ENCODE data around the gene LCNL1.

LCNL1 gene

GRCh38 chr9:136958473-136958872 lies 24.3 kb upstream of the LCNL1 start:
- FAIRE-seq (no peak), DNase-seq (ENCODE audit: insufficient read length, low spot score) (no peak)
- TF ChIP-seq, protein P1, sequence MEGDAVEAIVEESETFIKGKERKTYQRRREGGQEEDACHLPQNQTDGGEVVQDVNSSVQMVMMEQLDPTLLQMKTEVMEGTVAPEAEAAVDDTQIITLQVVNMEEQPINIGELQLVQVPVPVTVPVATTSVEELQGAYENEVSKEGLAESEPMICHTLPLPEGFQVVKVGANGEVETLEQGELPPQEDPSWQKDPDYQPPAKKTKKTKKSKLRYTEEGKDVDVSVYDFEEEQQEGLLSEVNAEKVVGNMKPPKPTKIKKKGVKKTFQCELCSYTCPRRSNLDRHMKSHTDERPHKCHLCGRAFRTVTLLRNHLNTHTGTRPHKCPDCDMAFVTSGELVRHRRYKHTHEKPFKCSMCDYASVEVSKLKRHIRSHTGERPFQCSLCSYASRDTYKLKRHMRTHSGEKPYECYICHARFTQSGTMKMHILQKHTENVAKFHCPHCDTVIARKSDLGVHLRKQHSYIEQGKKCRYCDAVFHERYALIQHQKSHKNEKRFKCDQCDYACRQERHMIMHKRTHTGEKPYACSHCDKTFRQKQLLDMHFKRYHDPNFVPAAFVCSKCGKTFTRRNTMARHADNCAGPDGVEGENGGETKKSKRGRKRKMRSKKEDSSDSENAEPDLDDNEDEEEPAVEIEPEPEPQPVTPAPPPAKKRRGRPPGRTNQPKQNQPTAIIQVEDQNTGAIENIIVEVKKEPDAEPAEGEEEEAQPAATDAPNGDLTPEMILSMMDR (IDR thresholded peaks at IDR 0.05; ENCODE audit: insufficient read depth, missing control alignments): no peak

GRCh38 chr9:136958898-136959850 lies 23.6 kb upstream of the LCNL1 start:
- DNase-seq (ENCODE audit: insufficient read length, low spot score) (no peak), FAIRE-seq (no peak)

DNA sequence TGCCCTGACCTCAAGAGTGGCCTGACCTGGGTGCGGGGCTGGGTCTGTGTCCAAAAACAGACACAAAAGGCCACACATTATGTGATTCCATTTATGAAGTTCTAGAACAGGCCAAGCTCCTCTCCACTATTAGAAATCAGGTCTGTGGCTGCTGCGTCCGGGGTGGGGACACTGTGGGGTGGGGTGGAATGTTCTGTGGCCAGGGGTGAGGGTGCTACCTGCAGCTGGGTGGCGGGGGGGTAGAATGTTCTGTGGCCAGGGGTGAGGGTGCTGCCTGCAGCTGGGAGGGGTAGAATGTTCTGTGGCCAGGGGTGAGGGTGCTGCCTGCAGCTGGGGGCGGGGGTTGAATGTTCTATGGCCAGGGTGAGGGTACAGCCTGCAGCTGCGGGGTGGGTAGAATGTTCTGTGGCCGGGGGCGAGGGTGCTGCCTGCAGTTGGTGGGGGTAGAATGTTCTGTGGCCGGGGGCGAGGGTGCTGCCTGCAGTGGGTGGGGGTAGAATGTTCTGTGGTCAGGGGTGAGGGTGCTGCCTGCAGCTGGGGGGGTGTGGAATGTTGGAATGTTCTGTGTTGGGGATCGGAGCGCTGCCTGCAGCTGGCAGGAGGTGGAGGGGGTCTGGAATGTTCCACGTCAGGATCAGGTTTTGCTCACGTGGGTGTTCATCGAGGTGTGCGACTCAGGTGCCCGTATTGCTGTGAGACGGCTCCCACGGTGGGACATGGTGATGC lies 22.4 kb upstream of the LCNL1 start:
- DNase-seq (ENCODE audit: insufficient read length, low spot score) (no peak), FAIRE-seq (no peak)
- TF ChIP-seq, protein P1 (IDR thresholded peaks at IDR 0.05; ENCODE audit: insufficient read depth, missing control alignments): no peak

More at GRCh38 chr9:136958898-136959850, 23.6 kb upstream of the LCNL1 start:
- TF ChIP-seq, protein P1 (IDR thresholded peaks at IDR 0.05; ENCODE audit: insufficient read depth, missing control alignments): no peak

GRCh38 chr9:136960938-136961275 lies 21.9 kb upstream of the LCNL1 start:
- TF ChIP-seq, protein P1 (IDR thresholded peaks at IDR 0.05; ENCODE audit: insufficient read depth, missing control alignments): no peak
- DNase-seq (ENCODE audit: insufficient read length, low spot score) (no peak), FAIRE-seq (no peak)

DNA sequence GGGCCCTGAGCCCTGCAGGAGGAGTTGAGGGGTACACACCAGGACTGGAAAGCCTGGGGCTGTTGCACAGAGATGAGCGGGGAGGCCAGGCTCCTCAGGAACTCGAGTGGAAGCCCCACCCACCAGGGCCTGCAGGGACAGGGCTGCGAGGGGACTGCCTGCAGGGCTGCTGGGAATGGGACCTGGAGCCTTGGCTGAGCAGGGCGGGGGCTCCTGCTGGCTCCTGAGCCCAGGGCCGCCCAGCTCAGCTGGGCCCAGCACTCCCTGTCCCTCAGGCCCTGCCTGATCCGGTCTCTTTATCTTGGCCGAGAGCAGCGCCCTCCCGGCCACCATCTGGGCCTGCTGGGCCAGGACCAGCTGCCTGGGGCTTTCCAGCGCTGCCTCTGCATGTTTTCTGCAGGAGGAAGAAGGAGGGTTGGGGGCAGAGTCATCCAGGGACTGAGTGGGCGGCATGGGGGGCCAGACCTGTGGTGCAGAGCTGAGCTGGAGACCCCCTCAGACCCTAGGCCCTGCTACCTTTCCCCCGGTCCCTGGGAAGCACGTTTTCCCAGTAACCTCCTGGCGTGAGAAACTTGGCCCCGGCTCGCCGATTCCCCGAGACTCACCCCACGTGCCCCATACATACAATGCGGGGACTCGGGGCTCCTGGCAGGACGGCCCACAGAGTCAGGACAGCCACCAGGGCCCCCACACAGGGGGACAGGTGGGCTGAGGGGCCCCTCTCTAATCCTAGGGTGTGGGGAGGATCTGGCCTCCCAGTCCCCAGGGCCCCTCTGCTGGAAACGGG lies 21.3 kb upstream of the LCNL1 start:
- no peak for FAIRE-seq
- DNase-seq (ENCODE audit: insufficient read length, low spot score): no peak
- TF ChIP-seq, protein P1 (IDR thresholded peaks at IDR 0.05; ENCODE audit: insufficient read depth, missing control alignments): no peak

- DNase-seq (ENCODE audit: insufficient read length, low spot score) (no peak), FAIRE-seq (no peak)
- TF ChIP-seq, protein P1 (IDR thresholded peaks at IDR 0.05; ENCODE audit: insufficient read depth, missing control alignments): no peak
Observed at GRCh38 chr9:136962163-136962562, 20.6 kb upstream of the LCNL1 start.
